Left ventricle myocardium inferior (tissue), 1 donor: Measurements from ENCODE around the gene ZNF746. TPM values are rescaled to one million over a fixed set of nuclear protein-coding genes. Genes with fewer than 3 reads are reported as not detected.

Source experiments
- DNase-seq: peaks from one replicate; pipeline ENCODE4 v3.0.0-alpha.2; 2020
- H3K27ac ChIP-seq: fragments of 200-600 bp; replicated peaks from 2 replicates; pipeline ENCODE4 v1.8.0; 2021
- H3K27me3 ChIP-seq: fragments of 200-600 bp; 2 replicates; pipeline ENCODE4 v1.8.0; 2021; ENCODE audit warnings: low read depth
- H3K36me3 ChIP-seq: fragments of 200-600 bp; 2 replicates; pipeline ENCODE4 v1.8.0; 2021
- H3K4me1 ChIP-seq: fragments of 200-600 bp; 2 replicates; pipeline ENCODE4 v1.8.0; 2021
- H3K4me3 ChIP-seq: fragments of 200-600 bp; 2 replicates; pipeline ENCODE4 v1.8.0; 2021; ENCODE audit warnings: mild to moderate bottlenecking, moderate library complexity
- H3K9me3 ChIP-seq: fragments of 200-600 bp; replicated peaks from 2 replicates; pipeline ENCODE4 v1.8.0; 2021
- CTCF ChIP-seq: fragments of 200-600 bp; IDR thresholded peaks from 2 replicates; pipeline ENCODE4 v1.8.0; 2021; ENCODE audit warnings: antibody characterized with exemption, mild to moderate bottlenecking, borderline replicate concordance
- intact Hi-C: fragments of 100-400 bp; cut with micrococcal nuclease; formaldehyde crosslinking; loops from one replicate; pipeline ENCODE4 v1.11.0; 2022
- total RNA-seq: library from RNA; stranded (reverse); fragmentation: NEBNext Ultra II Directional; extraction: Animal tissue kit (Norgen Biotek cat#: 25700); gene quantifications from one replicate; pipeline ENCODE4 v1.2.1, GENCODE V29; 2021
- donor health status: DM: no; HTN: yes; CAD: no; lungs with severe emphysema.

ZNF746 gene
- total RNA-seq, 1 donor from 2014 or later, result 7.4 TPM

- Histone ChIP-seq H3K9me3 (peaks cover 4% of the 10 kb centered on the region), H3K27ac (no peak overlapping the region), H3K36me3 (peaks cover 42% of the 10 kb centered on the region), H3K4me1 (no peaks in the 10 kb centered on the region), H3K4me3 (no peak overlapping the region), H3K27me3 (no peaks in the 10 kb centered on the region)
- no peak for DNase-seq
- intact Hi-C loops, result no loop called here
- TF ChIP-seq CTCF, result no peak
Measured at GRCh38 chr7:149469806-149470205, 27.8 kb downstream of the ZNF746 start.

- no peak overlapping the region for H3K4me3 ChIP-seq
- intact Hi-C loops, result no loop called here
- H3K4me1 ChIP-seq, result no peaks in the 10 kb centered on the region
- H3K27me3 ChIP-seq, result no peaks in the 10 kb centered on the region
- no peak overlapping the region for H3K27ac ChIP-seq
- peaks cover 4% of the 10 kb centered on the region for H3K9me3 ChIP-seq
- no peak for TF ChIP-seq CTCF
- peaks cover 26% of the 10 kb centered on the region for H3K36me3 ChIP-seq
- DNase-seq, result no peak
Measured at GRCh38 chr7:149468208-149468607, 29.4 kb downstream of the ZNF746 start.

- no peaks in the 10 kb centered on the region for H3K4me1 ChIP-seq
- no peak for DNase-seq
- no peak overlapping the region for H3K4me3 ChIP-seq
- H3K9me3 ChIP-seq, result peaks cover 4% of the 10 kb centered on the region
- intact Hi-C loops, result no loop called here
- no peaks in the 10 kb centered on the region for H3K27me3 ChIP-seq
- no peak overlapping the region for H3K27ac ChIP-seq
- H3K36me3 ChIP-seq, result peaks cover 18% of the 10 kb centered on the region
- no peak for TF ChIP-seq CTCF
Measured at GRCh38 chr7:149467321-149467859, 30.2 kb downstream of the ZNF746 start.

- H3K27me3 ChIP-seq, result no peaks in the 10 kb centered on the region
- no peak overlapping the region for H3K4me3 ChIP-seq
- no peak overlapping the region for H3K27ac ChIP-seq
- peaks cover 1% of the 10 kb centered on the region for H3K4me1 ChIP-seq
- DNase-seq, result no peak
- TF ChIP-seq CTCF, result no peak
- H3K36me3 ChIP-seq, result peaks cover 9% of the 10 kb centered on the region
- peaks cover 4% of the 10 kb centered on the region for H3K9me3 ChIP-seq
- intact Hi-C loops, result no loop called here
Measured at GRCh38 chr7:149466364-149466763, 31.2 kb downstream of the ZNF746 start.

GRCh38 chr7:149463500-149464161 is 34.0 kb downstream of the ZNF746 start:
- no peak for TF ChIP-seq CTCF
- Histone ChIP-seq H3K4me1 (peaks cover 22% of the 10 kb centered on the region), H3K9me3 (no peaks in the 10 kb centered on the region), H3K27me3 (no peaks in the 10 kb centered on the region), H3K36me3 (no peaks in the 10 kb centered on the region), H3K4me3 (no peak overlapping the region), H3K27ac (no peak overlapping the region)
- no peak for DNase-seq
- intact Hi-C loops, result no loop called here
